Left colon (tissue), 2 donors: ENCODE results near the gene PLCB3. TPM values are rescaled to one million over a fixed set of nuclear protein-coding genes. Genes with fewer than 3 reads are reported as not detected.

Source experiments
- total RNA-seq, 2 donors: library from RNA; stranded (reverse); fragmentation: NEBNext Ultra II Directional; extraction: Animal tissue kit (Norgen Biotek cat#: 25700); gene quantifications; one replicate each; pipeline ENCODE4 v1.2.1, GENCODE V29; 2021
- donor health status: DM: no; HTN: no; CAD: no.
- donor health status: DM: yes; HTN: yes; CAD: no.

PLCB3 gene
- total RNA-seq, 2 donors from 2014 or later, result 69.9 to 92.2 TPM

Other genes starting within 250 kb of the PLCB3 start
- gene FLRT1, start 215.6 kb upstream of the PLCB3 start, total RNA-seq, result 1 to 10 TPM in 1 of 2 donors, not detected in 1; 1.2 TPM
- 10 to 100 TPM; 31.6 to 47.0 TPM for gene MACROD1, start 85.4 kb upstream of the PLCB3 start, total RNA-seq
- gene STIP1, start 65.4 kb upstream of the PLCB3 start, total RNA-seq, result 10 to 100 TPM; 61.2 to 75.1 TPM
- gene FERMT3, start 44.8 kb upstream of the PLCB3 start, total RNA-seq, result 10 to 100 TPM; 16.1 to 21.7 TPM
- gene TRPT1, start 25.3 kb upstream of the PLCB3 start, total RNA-seq, result 10 to 100 TPM; 58.5 to 74.6 TPM
- gene NUDT22, start 25.3 kb upstream of the PLCB3 start, total RNA-seq, result 100 to 1,000 TPM; 116 to 154 TPM
- gene DNAJC4, start 21.0 kb upstream of the PLCB3 start, total RNA-seq, result 10 to 100 TPM; 54.8 to 60.6 TPM
- 10 to 100 TPM; 40.8 to 68.8 TPM for gene VEGFB, start 16.9 kb upstream of the PLCB3 start, total RNA-seq
- 100 to 1,000 TPM in 1 of 2 donors, 10 to 100 TPM in 1; 78.5 to 104 TPM for gene FKBP2, start 10.4 kb upstream of the PLCB3 start, total RNA-seq
- 100 to 1,000 TPM in 1 of 2 donors, 10 to 100 TPM in 1; 96.2 to 147 TPM for gene PPP1R14B, start 4.6 kb upstream of the PLCB3 start, total RNA-seq
- gene BAD, start 33.1 kb downstream of the PLCB3 start, total RNA-seq, result 10 to 100 TPM; 83.9 to 90.0 TPM
- 10 to 100 TPM; 31.2 to 37.3 TPM for gene GPR137, start 34.3 kb downstream of the PLCB3 start, total RNA-seq
- gene KCNK4, start 39.8 kb downstream of the PLCB3 start, total RNA-seq, result not detected
- under 1 TPM; 0.43 to 0.98 TPM for gene CATSPERZ, start 48.8 kb downstream of the PLCB3 start, total RNA-seq
- 100 to 1,000 TPM; 185 to 212 TPM for gene ESRRA, start 54.0 kb downstream of the PLCB3 start, total RNA-seq
- 10 to 100 TPM; 60.6 to 67.5 TPM for gene TRMT112, start 66.0 kb downstream of the PLCB3 start, total RNA-seq
- 100 to 1,000 TPM; 272 to 327 TPM for gene PRDX5, start 66.6 kb downstream of the PLCB3 start, total RNA-seq
- 10 to 100 TPM; 21.6 to 28.8 TPM for gene CCDC88B, start 88.7 kb downstream of the PLCB3 start, total RNA-seq
- gene RPS6KA4, start 107.6 kb downstream of the PLCB3 start, total RNA-seq, result 10 to 100 TPM; 30.4 to 42.6 TPM